Astrocyte (in vitro differentiated cells and primary cell): ENCODE results near the gene GRIN3A. TPM values are rescaled to one million over a fixed set of nuclear protein-coding genes. Genes with fewer than 3 reads are reported as not detected.

Experiments
- DNase-seq: peaks from one replicate; pipeline ENCODE4 v3.0.0-alpha.2; 2010; ENCODE audit warnings: low read depth
- FAIRE-seq: peaks from 2 replicates; lab custom pipeline; 2011; peaks lifted over from hg19 to GRCh38; lab: Jason Lieb, UNC
- H2AFZ ChIP-seq: 2 replicates; pipeline ENCODE4 v1.6.0; 2012; ENCODE audit warnings: low read depth, low read length, inconsistent platforms
- H3K27ac ChIP-seq: 2 replicates; pipeline ENCODE4 v1.5.1; 2011; ENCODE audit warnings: low read depth, low read length, inconsistent platforms
- H3K27me3 ChIP-seq: 2 replicates; pipeline ENCODE4 v1.6.0; 2011; ENCODE audit warnings: low read length, inconsistent platforms; ENCODE audit not compliant: insufficient read depth
- H3K36me3 ChIP-seq: 2 replicates; pipeline ENCODE4 v1.5.1; 2011; ENCODE audit warnings: low read length, inconsistent platforms; ENCODE audit not compliant: insufficient read depth
- H3K4me1 ChIP-seq: 2 replicates; pipeline ENCODE4 v1.5.1; 2011; ENCODE audit warnings: low read length, inconsistent platforms; ENCODE audit not compliant: insufficient read depth
- H3K4me2 ChIP-seq: 2 replicates; pipeline ENCODE4 v1.6.0; 2012; ENCODE audit warnings: low read length, inconsistent platforms
- H3K4me3 ChIP-seq: 2 replicates; pipeline ENCODE4 v1.5.1; 2011; ENCODE audit warnings: low read depth, mild to moderate bottlenecking, low read length, inconsistent platforms; ENCODE audit not compliant: insufficient read depth
- H3K79me2 ChIP-seq: 2 replicates; pipeline ENCODE4 v1.6.0; 2012; ENCODE audit warnings: mild to moderate bottlenecking, low read length, inconsistent platforms; ENCODE audit not compliant: insufficient read depth
- H3K9ac ChIP-seq: 2 replicates; pipeline ENCODE4 v1.6.0; 2012; ENCODE audit warnings: mild to moderate bottlenecking, low read length, inconsistent platforms
- H3K9me3 ChIP-seq: 2 replicates; pipeline ENCODE4 v1.5.1; 2012; ENCODE audit warnings: low read depth, mild to moderate bottlenecking, low read length, inconsistent platforms; ENCODE audit not compliant: insufficient read depth
- H4K20me1 ChIP-seq: 2 replicates; pipeline ENCODE4 v1.6.0; 2012; ENCODE audit warnings: low read length, inconsistent platforms; ENCODE audit not compliant: insufficient read depth
- H3K27ac Mint-ChIP-seq: one replicate; pipeline ENCODE4 v1.8.0; 2021; ENCODE audit warnings: mild to moderate bottlenecking, mixed read lengths; ENCODE audit not compliant: unreplicated experiment
- H3K27me3 Mint-ChIP-seq: one replicate; pipeline ENCODE4 v1.8.0; 2021; ENCODE audit warnings: low read depth, mixed read lengths; ENCODE audit not compliant: unreplicated experiment
- H3K36me3 Mint-ChIP-seq: one replicate; pipeline ENCODE4 v1.8.0; 2021; ENCODE audit warnings: low read depth, mixed read lengths; ENCODE audit not compliant: unreplicated experiment
- H3K4me1 Mint-ChIP-seq: one replicate; pipeline ENCODE4 v1.8.0; 2021; ENCODE audit warnings: low read depth, mixed read lengths; ENCODE audit not compliant: unreplicated experiment
- H3K4me3 Mint-ChIP-seq: one replicate; pipeline ENCODE4 v1.8.0; 2021; ENCODE audit warnings: mild to moderate bottlenecking, moderate library complexity, mixed read lengths; ENCODE audit not compliant: unreplicated experiment
- H3K9me3 Mint-ChIP-seq: one replicate; pipeline ENCODE4 v1.8.0; 2021; ENCODE audit warnings: mild to moderate bottlenecking, mixed read lengths; ENCODE audit not compliant: unreplicated experiment
- EZH2 ChIP-seq: IDR thresholded peaks from 2 replicates; pipeline ENCODE4 v1.6.1; 2012; ENCODE audit warnings: mild to moderate bottlenecking, low read length, inconsistent platforms; ENCODE audit not compliant: insufficient read depth
- total RNA-seq: library from RNA; stranded (reverse); gene quantifications from 2 replicates; pipeline ENCODE4 v1.2.1, GENCODE V29; 2021
- TF ChIP-seq, protein P1 (sequence below): IDR thresholded peaks from 2 replicates; pipeline ENCODE4 v1.5.1; 2011; ENCODE audit warnings: low read depth, mild to moderate bottlenecking, inconsistent platforms, low read length, moderate library complexity; ENCODE audit not compliant: insufficient read depth

GRIN3A gene
- total RNA-seq, 1 donor from 2014 or later: not detected

DNA sequence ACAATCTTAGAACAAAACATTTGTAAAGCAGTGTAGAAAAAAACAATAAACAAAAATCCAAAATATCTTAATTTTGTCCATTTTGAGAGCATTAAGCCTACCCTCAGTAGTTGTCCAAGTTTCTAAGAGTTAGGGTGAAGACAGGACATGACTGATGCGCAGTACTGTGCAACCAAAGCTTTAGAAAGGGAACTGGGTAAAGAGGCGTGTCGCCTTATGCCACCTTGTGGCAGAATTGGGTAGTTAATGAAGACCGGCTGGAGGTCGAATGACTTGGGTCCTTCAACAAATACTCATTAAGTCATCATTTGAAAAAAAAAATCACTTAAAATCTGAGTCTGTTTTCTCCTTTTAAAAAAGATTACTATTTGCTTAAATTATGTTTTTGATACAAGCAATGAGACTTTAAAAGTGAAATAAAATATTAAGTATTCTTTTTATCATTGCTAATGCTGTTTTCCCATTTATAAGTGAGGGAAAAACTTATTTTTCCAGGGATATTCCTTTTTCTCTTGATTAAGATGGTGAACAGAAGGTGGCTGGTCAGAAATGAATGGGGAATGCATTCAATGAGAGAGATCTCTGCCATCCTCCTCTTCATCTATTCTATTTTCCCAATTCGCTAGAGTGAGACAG lies 208.3 kb downstream of the GRIN3A start:
- peak; percentile 64 for FAIRE-seq
- H3K79me2 ChIP-seq: peaks cover 12% of the 10 kb centered on the region
- peaks cover 7% of the 10 kb centered on the region for H3K4me1 Mint-ChIP-seq

DNA sequence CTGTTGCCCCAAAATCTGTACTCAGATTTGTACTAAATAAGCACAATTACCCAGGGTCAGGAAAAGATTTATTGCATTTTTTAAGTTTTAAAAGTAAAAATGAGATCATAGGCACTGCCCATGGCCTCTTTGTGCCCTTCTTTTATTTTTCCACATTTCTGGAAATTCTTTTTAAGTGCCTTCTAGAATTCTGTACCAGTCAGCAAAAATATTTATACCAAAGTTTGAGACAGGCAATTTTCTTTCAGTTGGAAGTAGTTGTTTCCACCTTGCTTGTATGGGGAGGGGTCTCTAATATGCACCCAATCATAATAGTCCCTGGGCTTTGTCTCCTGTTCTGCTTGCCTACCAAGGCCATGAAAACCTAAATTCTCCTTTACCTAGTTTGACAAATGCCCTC lies 210.4 kb downstream of the GRIN3A start:
- TF ChIP-seq EZH2: no peak
- TF ChIP-seq, protein P1, sequence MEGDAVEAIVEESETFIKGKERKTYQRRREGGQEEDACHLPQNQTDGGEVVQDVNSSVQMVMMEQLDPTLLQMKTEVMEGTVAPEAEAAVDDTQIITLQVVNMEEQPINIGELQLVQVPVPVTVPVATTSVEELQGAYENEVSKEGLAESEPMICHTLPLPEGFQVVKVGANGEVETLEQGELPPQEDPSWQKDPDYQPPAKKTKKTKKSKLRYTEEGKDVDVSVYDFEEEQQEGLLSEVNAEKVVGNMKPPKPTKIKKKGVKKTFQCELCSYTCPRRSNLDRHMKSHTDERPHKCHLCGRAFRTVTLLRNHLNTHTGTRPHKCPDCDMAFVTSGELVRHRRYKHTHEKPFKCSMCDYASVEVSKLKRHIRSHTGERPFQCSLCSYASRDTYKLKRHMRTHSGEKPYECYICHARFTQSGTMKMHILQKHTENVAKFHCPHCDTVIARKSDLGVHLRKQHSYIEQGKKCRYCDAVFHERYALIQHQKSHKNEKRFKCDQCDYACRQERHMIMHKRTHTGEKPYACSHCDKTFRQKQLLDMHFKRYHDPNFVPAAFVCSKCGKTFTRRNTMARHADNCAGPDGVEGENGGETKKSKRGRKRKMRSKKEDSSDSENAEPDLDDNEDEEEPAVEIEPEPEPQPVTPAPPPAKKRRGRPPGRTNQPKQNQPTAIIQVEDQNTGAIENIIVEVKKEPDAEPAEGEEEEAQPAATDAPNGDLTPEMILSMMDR: no peak
- Mint-ChIP-seq H3K36me3 (no peaks in the 10 kb centered on the region), H3K4me3 (no peak overlapping the region), H3K9me3 (peaks cover 2% of the 10 kb centered on the region), H3K27me3 (peaks cover 6% of the 10 kb centered on the region), H3K4me1 (peaks cover 7% of the 10 kb centered on the region), H3K27ac (no peak overlapping the region)
- Histone ChIP-seq H3K27me3 (no peaks in the 10 kb centered on the region), H3K4me3 (no peak overlapping the region), H2AFZ (no peak overlapping the region), H3K36me3 (no peaks in the 10 kb centered on the region), H3K9me3 (no peaks in the 10 kb centered on the region), H3K79me2 (no peaks in the 10 kb centered on the region), H3K9ac (no peak overlapping the region), H3K27ac (no peak overlapping the region), H3K4me1 (peaks cover 2% of the 10 kb centered on the region), H3K4me2 (no peak overlapping the region), H4K20me1 (no peaks in the 10 kb centered on the region)
- no peak for DNase-seq
- FAIRE-seq: no peak

More for the DNA sequence above, 208.3 kb downstream of the GRIN3A start:
- Histone ChIP-seq H3K27me3 (no peaks in the 10 kb centered on the region), H3K4me1 (peaks cover 4% of the 10 kb centered on the region), H4K20me1 (no peaks in the 10 kb centered on the region), H3K27ac (no peak overlapping the region), H3K9me3 (no peaks in the 10 kb centered on the region), H3K4me3 (no peak overlapping the region), H3K4me2 (no peak overlapping the region), H2AFZ (no peak overlapping the region), H3K9ac (no peak overlapping the region), H3K36me3 (no peaks in the 10 kb centered on the region)
- no peak overlapping the region for H3K27ac Mint-ChIP-seq
- H3K4me3 Mint-ChIP-seq: no peak overlapping the region
- TF ChIP-seq, protein P1: peak; percentile 88
- no peak for TF ChIP-seq EZH2
- peak; percentile 44 for DNase-seq
- no peaks in the 10 kb centered on the region for H3K9me3 Mint-ChIP-seq
- no peaks in the 10 kb centered on the region for H3K27me3 Mint-ChIP-seq
- no peaks in the 10 kb centered on the region for H3K36me3 Mint-ChIP-seq

DNA sequence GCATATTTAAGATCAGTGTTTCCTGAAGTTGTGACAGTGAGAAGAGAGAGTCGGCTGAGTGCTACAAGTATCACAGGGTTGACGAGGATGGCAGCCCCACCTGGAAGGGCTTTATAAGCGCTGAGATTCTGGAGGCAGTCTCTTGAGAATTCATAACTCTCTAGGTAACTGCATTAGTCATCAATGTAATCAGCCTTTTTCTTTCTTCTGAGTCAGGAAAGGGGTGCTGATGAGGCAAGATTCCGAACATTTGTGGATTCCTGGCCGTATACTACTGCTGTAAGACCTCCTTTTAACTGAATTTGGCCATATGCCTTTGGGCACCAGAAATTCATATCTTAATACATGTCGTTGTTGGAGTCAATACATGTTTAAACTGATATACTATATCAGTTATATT lies 211.4 kb downstream of the GRIN3A start:
- no peak overlapping the region for H3K4me2 ChIP-seq
- no peaks in the 10 kb centered on the region for H4K20me1 ChIP-seq
- FAIRE-seq: no peak
- H3K4me3 ChIP-seq: no peak overlapping the region
- Mint-ChIP-seq H3K27ac (no peak overlapping the region), H3K27me3 (peaks cover 6% of the 10 kb centered on the region), H3K4me3 (no peak overlapping the region), H3K9me3 (peaks cover 2% of the 10 kb centered on the region), H3K4me1 (peaks cover 4% of the 10 kb centered on the region), H3K36me3 (no peaks in the 10 kb centered on the region)
- no peaks in the 10 kb centered on the region for H3K27me3 ChIP-seq
- no peaks in the 10 kb centered on the region for H3K4me1 ChIP-seq
- H2AFZ ChIP-seq: no peak overlapping the region
- no peak overlapping the region for H3K27ac ChIP-seq
- H3K36me3 ChIP-seq: no peaks in the 10 kb centered on the region
- H3K9me3 ChIP-seq: no peaks in the 10 kb centered on the region
- H3K9ac ChIP-seq: no peak overlapping the region
- no peak for TF ChIP-seq EZH2
- TF ChIP-seq, protein P1: no peak
- H3K79me2 ChIP-seq: no peaks in the 10 kb centered on the region
- DNase-seq: peak; percentile 34
